Kidney (tissue), 14 donors: ENCODE results near the gene ACVR1. TPM values are rescaled to one million over a fixed set of nuclear protein-coding genes. Genes with fewer than 3 reads are reported as not detected.

Source experiments
- DNase-seq, 5 donors: peaks; one replicate each; pipeline ENCODE4 v3.0.0-alpha.2; 2013 to 2020
- FAIRE-seq: peaks from 2 replicates; lab custom pipeline; 2012; peaks lifted over from hg19 to GRCh38; lab: Jason Lieb, UNC
- H3K27ac ChIP-seq, 2 donors: one replicate each; pipeline ENCODE4 v1.7.0; 2013; ENCODE audit warnings: low read depth in 2 of 2, low read length in 2 of 2, inconsistent platforms in 1 of 2
- H3K27me3 ChIP-seq: one replicate; pipeline ENCODE4 v1.7.1; 2013; ENCODE audit warnings: low read length, inconsistent platforms; ENCODE audit not compliant: control insufficient read depth, insufficient read depth
- H3K36me3 ChIP-seq, 3 donors: one replicate each; pipeline versions ENCODE4 v1.7.0 to v1.7.1; 2013; ENCODE audit warnings: low read length in 3 of 3, control low read depth in 1 of 3, inconsistent platforms in 1 of 3; ENCODE audit not compliant: insufficient read depth in 3 of 3, control insufficient read depth in 2 of 3
- H3K4me1 ChIP-seq, 3 donors: one replicate each; pipeline versions ENCODE4 v1.7.0 to v1.7.1; 2013; ENCODE audit warnings: low read length in 3 of 3, inconsistent platforms in 1 of 3, low read depth in 1 of 3; ENCODE audit not compliant: control insufficient read depth in 2 of 3, insufficient read depth in 2 of 3
- H3K4me3 ChIP-seq, 3 donors: one replicate each; pipeline versions ENCODE4 v1.7.0 to v1.8.1; 2013; ENCODE audit warnings: low read length in 3 of 3, control low read depth in 1 of 3, inconsistent platforms in 1 of 3
- H3K9ac ChIP-seq, 3 donors: one replicate each; pipeline versions ENCODE4 v1.7.0 to v1.7.1; 2013; ENCODE audit warnings: low read length in 3 of 3, control low read depth in 1 of 3, inconsistent platforms in 1 of 3
- H3K9me3 ChIP-seq, 3 donors: one replicate each; pipeline versions ENCODE4 v1.7.0 to v1.7.1; 2013; ENCODE audit warnings: low read length in 3 of 3, control low read depth in 1 of 3, inconsistent platforms in 1 of 3; ENCODE audit not compliant: control insufficient read depth in 2 of 3, insufficient read depth in 1 of 3
- CTCF ChIP-seq: IDR thresholded peaks from 3 replicates; pipeline ENCODE4 v1.5.1; 2012; ENCODE audit warnings: mild to moderate bottlenecking, moderate library complexity, borderline replicate concordance; ENCODE audit not compliant: insufficient read depth; ENCODE audit errors: extremely low read depth
- intact Hi-C: fragments of 100-400 bp; cut with DNase I; formaldehyde crosslinking; loops from one replicate; pipeline ENCODE4 v1.11.1; 2022
- polyA plus RNA-seq: library from polyadenylated mRNA; stranded (reverse); fragments of 350-450 nt; fragmentation: Illumina TruSeq; extraction: RNeasy Lipid Tissue Mini Kit (QIAGEN cat#74804); gene quantifications from one replicate; pipeline ENCODE4 v1.2.3, GENCODE V29; 2014; ENCODE audit warnings: low read depth, low replicate concordance; ENCODE audit not compliant: insufficient read depth
- total RNA-seq: library from RNA; stranded (reverse); fragmentation: NEBNext Ultra II Directional; extraction: Animal tissue kit (Norgen Biotek cat#: 25700); gene quantifications from one replicate; pipeline ENCODE4 v1.2.1, GENCODE V29; 2021
- donor health status: control.
- donor health status: control.
- donor health status: control.
- donor health status: control.
- donor health status: control.
- donor health status: DM: yes; HTN: yes; CAD: no.
- donor health status: Normal renal cell carcinoma (clear cell type).

Gene ACVR1
- total and polyA plus RNA-seq, 2 donors from 2014 or later: 16.3 to 38.3 TPM

GRCh38 chr2:157727693-157728092 is 148.4 kb downstream of the ACVR1 start:
- Histone ChIP-seq H3K9ac (no peak overlapping the region), H3K27ac (no peak overlapping the region), H3K27me3 (no peaks in the 10 kb centered on the region), H3K4me3 (no peak overlapping the region), H3K4me1 (no peaks in the 10 kb centered on the region), H3K9me3 (peaks cover 0 to 13% (median 5%) of the 10 kb centered on the region in 3 donors), H3K36me3 (peaks cover 2 to 4% (median 2%) of the 10 kb centered on the region in 3 donors)
- FAIRE-seq: no peak
- DNase-seq: no peak
- no peak for TF ChIP-seq CTCF
- intact Hi-C loops: no loop called here

DNA sequence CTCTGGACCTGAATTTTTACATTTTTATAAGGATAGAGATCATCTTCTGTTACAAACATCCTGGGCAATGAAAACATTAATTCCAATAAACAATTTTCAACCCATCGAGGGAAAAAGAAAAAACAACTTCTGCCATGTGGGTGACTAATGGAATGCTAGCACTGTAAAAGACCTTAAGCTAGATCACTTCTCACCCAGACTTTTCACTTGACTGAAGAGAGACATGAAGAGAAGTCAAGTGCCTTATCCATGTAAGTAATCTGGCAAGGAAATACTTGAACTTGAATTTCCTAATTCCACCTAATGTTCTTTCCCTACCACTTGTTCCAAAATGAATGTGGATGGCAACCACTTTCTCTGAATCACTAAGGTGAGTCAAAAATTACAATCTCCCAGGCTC is 149.2 kb downstream of the ACVR1 start:
- intact Hi-C loops: no loop called here
- no peak overlapping the region for H3K4me3 ChIP-seq
- no peak for FAIRE-seq
- TF ChIP-seq CTCF: no peak
- H3K36me3 ChIP-seq: no peaks in the 10 kb centered on the region
- H3K9ac ChIP-seq: no peak overlapping the region
- peaks cover 0 to 17% (median 7%) of the 10 kb centered on the region in 3 donors for H3K9me3 ChIP-seq
- H3K27me3 ChIP-seq: no peaks in the 10 kb centered on the region
- H3K27ac ChIP-seq: no peak overlapping the region
- no peaks in the 10 kb centered on the region for H3K4me1 ChIP-seq
- DNase-seq: no peak

- FAIRE-seq (no peak), DNase-seq (no peak)
- no peak overlapping the region for H3K9ac ChIP-seq
- no peaks in the 10 kb centered on the region for H3K36me3 ChIP-seq
- H3K4me3 ChIP-seq: no peak overlapping the region
- no peaks in the 10 kb centered on the region for H3K4me1 ChIP-seq
- TF ChIP-seq CTCF: no peak
- H3K9me3 ChIP-seq: peaks cover 0 to 17% (median 7%) of the 10 kb centered on the region in 3 donors
- no peak overlapping the region for H3K27ac ChIP-seq
- intact Hi-C loops: no loop called here
- no peaks in the 10 kb centered on the region for H3K27me3 ChIP-seq
Observed at GRCh38 chr2:157725846-157726245, 150.3 kb downstream of the ACVR1 start.
